Upper lobe of left lung (tissue), 6 donors: ENCODE measurements around the gene ITGA11. TPM values are rescaled to one million over a fixed set of nuclear protein-coding genes. Genes with fewer than 3 reads are reported as not detected.
A peak's percentile ranks its signal among the peaks of the same experiment; 100 is the strongest.

Experiments used
- ATAC-seq, 2 donors: fragments of 200-7000 bp; cut with Tn5 transposase; one replicate each; pipeline ENCODE4 v1.9.1; 2022; ENCODE audit warnings: mild to moderate bottlenecking in 2 of 2, moderate library complexity in 2 of 2; ENCODE audit not compliant: low FRiP score in 2 of 2
- DNase-seq, 2 donors: peaks; one replicate each; pipeline ENCODE4 v3.0.0-alpha.2; 2019 to 2020
- H3K27ac ChIP-seq, 4 donors: fragments of 200-600 bp; sonication (generic); one replicate each; pipeline ENCODE4 v1.5.1; 2016 to 2019
- H3K27me3 ChIP-seq, 4 donors: fragments of 200-600 bp; sonication (generic); one replicate each; pipeline ENCODE4 v1.5.1; 2017 to 2019
- H3K36me3 ChIP-seq, 4 donors: fragments of 200-600 bp; sonication (generic); one replicate each; pipeline ENCODE4 v1.5.1; 2016 to 2019
- H3K4me1 ChIP-seq, 4 donors: fragments of 200-600 bp; sonication (generic); one replicate each; pipeline ENCODE4 v1.5.1; 2018 to 2019
- H3K4me3 ChIP-seq, 4 donors: fragments of 200-600 bp; sonication (generic); one replicate each; pipeline ENCODE4 v1.5.1; 2017 to 2019; ENCODE audit warnings: mild to moderate bottlenecking in 2 of 4, moderate library complexity in 1 of 4
- H3K9me3 ChIP-seq, 4 donors: fragments of 200-600 bp; sonication (generic); one replicate each; pipeline ENCODE4 v1.5.1; 2018 to 2019
- EP300 ChIP-seq, 4 donors: sonication (generic); formaldehyde crosslinking; IDR thresholded peaks; one replicate each; pipeline ENCODE4 v1.5.1; 2017; ENCODE audit warnings: antibody characterized with exemption in 4 of 4, control low read depth in 2 of 4
- POLR2A ChIP-seq, 4 donors: fragments of 450-650 bp; IDR thresholded peaks; one replicate each; pipeline ENCODE4 v1.5.1; 2016 to 2017; ENCODE audit warnings: antibody characterized with exemption in 4 of 4, mild to moderate bottlenecking in 2 of 4
- POLR2AphosphoS5 ChIP-seq, 2 donors: sonication (generic); formaldehyde crosslinking; IDR thresholded peaks; one replicate each; pipeline ENCODE4 v1.5.1; 2017; ENCODE audit warnings: antibody characterized with exemption in 2 of 2
- WGBS, 2 donors: methylation state at CpG; one replicate each; pipeline ENCODE4 v1.1.5; 2017 to 2018; 5-methylcytosine and 5-hydroxymethylcytosine counted together
- total RNA-seq, 6 donors: library from RNA; depleted of rRNA in 4 of 6; stranded (reverse); fragments of >200 nt in 4 of 6; gene quantifications; one replicate each; pipeline versions ENCODE4 v1.1.0 to v1.2.1, GENCODE V29; 2016 to 2021
- TF ChIP-seq, protein P1 (sequence below), 6 experiments: fragments of 450-650 bp in 4 of 6; fragments of 200-600 bp in 2 of 6; sonication (generic) in 2 of 6; IDR thresholded peaks; one replicate each; pipeline ENCODE4 v1.5.1; 2016 to 2019; ENCODE audit warnings: antibody characterized with exemption in 6 of 6
- donor health status: DM: no; HTN: no; CAD: no; lungs with moderate emphysema.
- donor health status: DM: no; HTN: yes; CAD: no; lungs with severe emphysema.

The ITGA11 gene
- total RNA-seq, 6 donors from 2014 or later = 0.49 to 6.9 (median 1.4) TPM

DNA sequence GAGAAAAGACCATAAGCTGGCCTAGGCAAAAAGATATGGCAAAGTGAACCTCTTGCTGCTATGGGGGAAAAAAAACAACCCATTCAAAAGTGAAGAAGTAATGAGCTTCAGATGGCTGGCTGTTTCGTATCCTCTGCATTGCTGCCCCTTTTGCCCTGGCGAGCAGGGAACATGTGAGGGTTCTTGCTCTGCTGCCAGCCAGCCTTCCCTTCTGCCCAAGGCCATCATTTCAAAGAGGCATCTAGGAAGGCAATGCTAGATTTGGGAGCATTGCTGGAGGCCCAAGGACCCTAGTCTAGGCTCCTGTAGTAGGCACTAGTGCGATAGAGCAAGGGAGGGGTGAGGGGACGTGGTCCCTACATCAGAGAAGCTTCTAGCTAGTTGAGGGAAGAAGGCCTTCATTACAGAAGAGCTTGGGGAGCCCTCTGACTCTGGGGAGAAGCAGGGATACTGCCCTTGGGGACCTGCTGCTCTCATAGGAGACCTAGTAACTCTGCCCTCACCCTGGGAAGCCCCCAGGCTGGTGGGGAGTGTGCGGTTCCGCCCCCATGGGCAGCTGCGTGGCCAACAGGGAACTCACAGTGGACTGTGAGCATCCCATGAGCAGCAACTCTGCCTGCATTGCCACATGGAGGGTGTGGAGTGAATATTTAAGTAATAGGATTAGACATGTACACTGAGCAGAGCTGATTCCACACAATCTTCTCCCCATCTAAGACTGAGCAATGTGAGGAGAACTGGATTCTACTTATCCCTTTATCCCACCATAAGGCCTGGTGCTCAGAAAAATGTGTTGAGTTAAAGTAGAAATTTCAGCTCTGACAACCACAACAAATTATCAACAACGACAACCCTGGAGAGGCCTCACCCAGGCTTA, 21.3 kb downstream of the ITGA11 start:
- Histone ChIP-seq H3K4me1 (peaks cover 0 to 3% (median 0%) of the 10 kb centered on the region in 4 donors), H3K36me3 (no peaks in the 10 kb centered on the region), H3K27me3 (no peaks in the 10 kb centered on the region), H3K27ac (no peak overlapping the region), H3K4me3 (no peak overlapping the region), H3K9me3 (no peaks in the 10 kb centered on the region)
- DNase-seq (peak in 1 of 2 donors; percentile 38), ATAC-seq (no peak)
- no peak for TF ChIP-seq POLR2AphosphoS5 (IDR thresholded peaks at IDR 0.05)
- TF ChIP-seq, protein P1, sequence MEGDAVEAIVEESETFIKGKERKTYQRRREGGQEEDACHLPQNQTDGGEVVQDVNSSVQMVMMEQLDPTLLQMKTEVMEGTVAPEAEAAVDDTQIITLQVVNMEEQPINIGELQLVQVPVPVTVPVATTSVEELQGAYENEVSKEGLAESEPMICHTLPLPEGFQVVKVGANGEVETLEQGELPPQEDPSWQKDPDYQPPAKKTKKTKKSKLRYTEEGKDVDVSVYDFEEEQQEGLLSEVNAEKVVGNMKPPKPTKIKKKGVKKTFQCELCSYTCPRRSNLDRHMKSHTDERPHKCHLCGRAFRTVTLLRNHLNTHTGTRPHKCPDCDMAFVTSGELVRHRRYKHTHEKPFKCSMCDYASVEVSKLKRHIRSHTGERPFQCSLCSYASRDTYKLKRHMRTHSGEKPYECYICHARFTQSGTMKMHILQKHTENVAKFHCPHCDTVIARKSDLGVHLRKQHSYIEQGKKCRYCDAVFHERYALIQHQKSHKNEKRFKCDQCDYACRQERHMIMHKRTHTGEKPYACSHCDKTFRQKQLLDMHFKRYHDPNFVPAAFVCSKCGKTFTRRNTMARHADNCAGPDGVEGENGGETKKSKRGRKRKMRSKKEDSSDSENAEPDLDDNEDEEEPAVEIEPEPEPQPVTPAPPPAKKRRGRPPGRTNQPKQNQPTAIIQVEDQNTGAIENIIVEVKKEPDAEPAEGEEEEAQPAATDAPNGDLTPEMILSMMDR (IDR thresholded peaks at IDR 0.05) = no peak
- no peak for TF ChIP-seq POLR2A (IDR thresholded peaks at IDR 0.05)
- TF ChIP-seq EP300 (IDR thresholded peaks at IDR 0.05) = no peak
- 92% methylated on average over 8 of the region's 8 CpGs for WGBS, 2 donors

DNA sequence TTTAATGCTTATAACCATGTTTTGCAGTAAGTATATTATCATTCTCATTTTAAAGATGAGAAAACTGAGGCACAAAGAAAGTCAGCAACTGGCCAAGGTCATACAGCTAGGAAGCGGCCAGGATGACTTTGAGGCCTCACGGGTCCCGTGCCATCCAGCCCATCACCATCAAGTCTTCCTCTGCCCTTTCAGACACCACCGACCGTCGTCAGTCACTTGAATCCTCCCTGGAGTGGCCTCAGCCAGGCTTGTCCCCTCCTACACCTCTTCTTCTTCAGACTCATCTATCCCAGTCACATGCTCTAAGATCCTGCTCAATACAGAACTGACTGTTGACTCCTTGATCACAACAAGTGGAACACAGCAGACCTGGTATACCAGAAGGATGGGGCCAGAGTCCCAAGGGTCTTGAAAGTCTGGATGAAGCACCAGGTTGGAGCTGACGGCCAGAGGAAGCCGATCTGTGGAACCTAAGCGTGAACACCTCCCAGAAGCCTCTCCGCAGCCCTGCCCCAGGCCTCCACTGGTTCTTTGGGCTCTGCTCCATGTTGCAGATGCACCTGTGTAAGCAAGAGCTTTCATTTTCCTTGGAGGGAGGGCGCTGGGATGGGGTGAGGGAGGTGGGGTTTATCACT, 22.1 kb downstream of the ITGA11 start:
- WGBS, 2 donors = 91 to 92% methylated on average over 11 of the region's 11 CpGs
- no peak for DNase-seq
- peaks cover 0 to 3% (median 0%) of the 10 kb centered on the region in 4 donors for H3K4me1 ChIP-seq

DNA sequence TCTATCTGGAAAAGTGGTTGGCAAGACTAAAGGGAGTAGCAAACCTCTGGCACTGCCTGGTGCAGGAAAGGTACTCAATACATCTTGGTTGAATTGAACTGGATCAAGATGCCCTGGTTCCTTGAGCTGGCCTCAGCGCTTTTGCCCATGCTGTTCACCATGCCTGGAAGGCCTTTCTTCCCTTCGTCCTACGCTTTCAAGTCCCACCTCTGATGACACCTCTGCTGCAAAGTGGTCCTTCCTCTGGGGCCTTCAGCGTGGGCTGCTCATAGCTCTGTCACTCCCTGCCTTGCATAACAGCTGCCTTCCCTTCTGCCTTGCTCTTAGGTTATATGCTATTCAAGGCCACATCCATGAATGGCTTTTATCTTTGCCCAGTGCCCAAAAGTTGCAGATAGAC, 23.0 kb downstream of the ITGA11 start:
- Histone ChIP-seq H3K9me3 (no peaks in the 10 kb centered on the region), H3K36me3 (no peaks in the 10 kb centered on the region), H3K27ac (no peak overlapping the region), H3K27me3 (no peaks in the 10 kb centered on the region), H3K4me3 (no peak overlapping the region), H3K4me1 (peaks cover 0 to 3% (median 0%) of the 10 kb centered on the region in 4 donors)
- TF ChIP-seq, protein P1 (IDR thresholded peaks at IDR 0.05) = no peak
- TF ChIP-seq POLR2AphosphoS5 (IDR thresholded peaks at IDR 0.05) (no peak), EP300 (IDR thresholded peaks at IDR 0.05) (no peak), POLR2A (IDR thresholded peaks at IDR 0.05) (no peak)
- 92 to 97% methylated on average over 4 of the region's 4 CpGs for WGBS, 2 donors
- DNase-seq = no peak
- no peak for ATAC-seq

More for the DNA sequence above, 22.1 kb downstream of the ITGA11 start:
- ATAC-seq = no peak
- H3K4me3 ChIP-seq = no peak overlapping the region
- no peak overlapping the region for H3K27ac ChIP-seq
- H3K9me3 ChIP-seq = no peaks in the 10 kb centered on the region
- TF ChIP-seq, protein P1 (IDR thresholded peaks at IDR 0.05) = no peak
- TF ChIP-seq POLR2AphosphoS5 (IDR thresholded peaks at IDR 0.05) (no peak), EP300 (IDR thresholded peaks at IDR 0.05) (no peak), POLR2A (IDR thresholded peaks at IDR 0.05) (no peak)
- no peaks in the 10 kb centered on the region for H3K27me3 ChIP-seq
- H3K36me3 ChIP-seq = no peaks in the 10 kb centered on the region

DNA sequence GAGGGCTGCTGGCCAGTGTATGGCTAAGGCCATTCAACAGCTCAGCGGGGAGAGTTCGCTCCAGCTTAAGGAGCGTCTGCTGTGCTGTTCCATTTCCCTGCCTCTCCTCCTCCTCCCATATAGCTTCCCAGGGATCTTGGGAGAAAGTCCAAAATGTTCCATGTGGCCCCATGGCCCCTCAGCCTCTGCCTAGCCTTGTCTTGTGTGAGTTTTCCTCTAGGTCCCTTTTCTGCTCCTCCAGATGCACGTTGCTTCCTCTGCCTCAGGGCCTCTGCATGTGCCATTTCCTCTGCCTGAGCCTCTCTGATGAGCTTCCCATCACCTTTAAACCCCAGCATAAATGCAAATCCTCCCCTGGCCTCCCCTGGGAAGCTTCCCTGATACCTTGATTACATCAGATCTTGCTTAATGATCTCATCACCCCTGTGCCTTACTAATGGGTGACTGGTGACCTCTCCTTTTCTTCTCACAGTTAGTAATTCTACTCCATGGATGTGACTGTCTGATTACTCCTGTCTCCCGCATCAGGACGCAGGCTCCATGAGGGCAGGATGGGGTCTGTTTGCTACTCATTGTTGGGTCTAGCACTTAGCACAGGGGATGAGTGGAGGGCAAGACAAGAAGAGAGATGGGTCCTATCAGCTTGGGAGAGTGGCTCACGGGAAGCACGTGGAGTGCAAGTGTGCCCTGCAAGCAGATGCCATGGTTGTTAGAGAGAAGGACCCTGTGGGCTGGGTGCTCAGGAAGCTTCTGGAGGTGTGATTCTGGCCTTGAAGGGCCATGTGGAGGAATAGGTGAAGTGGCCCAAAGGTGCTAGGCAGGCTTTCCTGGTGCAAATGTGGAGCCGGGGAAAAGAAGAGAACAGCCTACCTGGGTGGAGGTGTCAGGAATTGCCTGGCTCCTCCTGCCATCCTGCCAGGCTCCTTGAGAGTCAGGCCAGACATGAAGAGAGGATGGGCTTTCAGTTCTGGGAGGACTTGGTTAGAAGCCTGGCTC, 23.8 kb downstream of the ITGA11 start:
- Histone ChIP-seq H3K4me1 (no peaks in the 10 kb centered on the region), H3K9me3 (no peaks in the 10 kb centered on the region), H3K27ac (no peak overlapping the region), H3K36me3 (no peaks in the 10 kb centered on the region), H3K27me3 (no peaks in the 10 kb centered on the region), H3K4me3 (no peak overlapping the region)
- TF ChIP-seq POLR2A (IDR thresholded peaks at IDR 0.05) (no peak), POLR2AphosphoS5 (IDR thresholded peaks at IDR 0.05) (no peak), EP300 (IDR thresholded peaks at IDR 0.05) (no peak)
- TF ChIP-seq, protein P1 (IDR thresholded peaks at IDR 0.05) = no peak
- ATAC-seq = peak in 1 of 2 donors; percentile 22
- DNase-seq = no peak
- 89 to 91% methylated on average over 9 of the region's 9 CpGs for WGBS, 2 donors
